Astrocyte of the hippocampus (primary cell): ENCODE measurements around the gene KCNJ14.

Experiments used
- DNase-seq: peaks from one replicate; pipeline ENCODE4 v3.0.0; 2011; ENCODE audit warnings: low read depth, low spot score

Gene KCNJ14

GRCh38 chr19:48507911-48508439, 52.6 kb downstream of the KCNJ14 start:
- no peak for DNase-seq

DNA sequence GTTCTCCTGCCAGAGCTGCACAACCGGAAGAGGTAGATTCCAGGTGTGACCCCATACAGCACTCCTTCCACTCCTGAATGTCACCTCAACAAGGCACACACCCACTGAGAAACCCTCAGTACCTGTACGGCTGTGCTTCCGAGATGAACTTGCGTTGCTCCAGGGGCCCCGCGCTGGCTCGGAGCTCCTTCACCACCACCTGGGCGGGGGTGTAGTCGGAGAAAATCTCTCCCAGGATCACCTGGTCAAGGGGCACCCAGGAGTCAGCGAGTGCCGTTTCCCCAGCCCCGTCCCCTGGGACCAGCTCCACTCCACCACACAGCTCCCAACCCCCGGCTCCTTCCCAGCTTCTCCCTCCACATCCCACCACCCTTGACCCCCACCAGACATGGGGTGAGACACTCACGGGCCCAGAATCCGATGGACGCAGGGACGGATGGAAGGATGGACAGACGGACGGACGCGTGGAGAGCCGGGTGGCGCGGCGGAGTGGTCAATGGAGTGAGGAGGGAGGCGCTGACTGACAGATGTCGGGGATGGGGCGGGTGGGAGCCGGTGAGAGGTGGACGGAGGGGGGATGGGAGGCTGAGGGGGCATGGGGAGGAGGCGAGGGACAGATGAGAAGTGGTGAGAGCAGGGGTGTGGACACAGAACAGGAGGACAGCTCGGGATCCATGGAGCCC, 53.5 kb downstream of the KCNJ14 start:
- no peak for DNase-seq

GRCh38 chr19:48509467-48510194, 54.3 kb downstream of the KCNJ14 start:
- DNase-seq: no peak

- DNase-seq: peak; percentile 74
These were observed 55.3 kb downstream of the KCNJ14 start for GRCh38 chr19:48510421-48511268.

GRCh38 chr19:48511321-48511731, 56.0 kb downstream of the KCNJ14 start:
- DNase-seq: no peak

DNA sequence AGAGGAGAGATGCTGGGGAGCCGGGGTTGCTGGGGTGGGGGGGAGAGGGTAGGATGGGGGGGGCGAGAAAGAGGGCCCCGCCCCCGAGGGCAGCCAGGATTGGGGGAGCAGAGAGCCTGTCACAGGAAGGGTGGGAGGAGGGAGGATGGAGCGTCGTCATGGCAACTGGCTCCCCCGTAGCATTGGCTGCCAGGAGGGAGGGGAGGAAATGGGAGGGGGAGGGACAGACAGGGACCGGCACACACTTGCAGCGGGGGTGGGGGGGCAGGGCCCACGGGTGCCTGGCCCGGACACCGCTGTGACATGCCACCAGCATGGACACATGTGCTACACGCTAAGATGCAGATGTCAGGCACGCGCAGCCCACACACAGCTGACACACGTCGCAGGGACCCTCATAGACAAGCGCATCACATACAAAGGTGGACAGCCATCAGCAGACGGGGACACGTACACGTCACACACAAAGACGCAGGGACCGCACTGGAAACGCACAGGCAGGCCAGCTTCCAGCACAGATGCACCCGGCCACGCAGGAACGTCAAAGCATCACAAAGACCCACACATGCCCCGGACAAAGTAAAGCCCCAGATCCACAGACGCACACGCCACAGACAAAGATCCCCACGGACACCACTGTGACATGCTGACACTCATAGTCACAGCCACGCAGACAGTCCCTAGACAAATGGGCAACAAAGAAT, 56.6 kb downstream of the KCNJ14 start, which contains the start of gene LMTK3:
TSS of gene LMTK3 (minus strand) at position 36 of the 704 bp plus-strand sequence. CDS start 259 bp downstream, outside the sequence.
- peak; percentile 76 for DNase-seq

- no peak for DNase-seq
These were observed 57.3 kb downstream of the KCNJ14 start for GRCh38 chr19:48512504-48513288.

GRCh38 chr19:48513289-48514122, 58.1 kb downstream of the KCNJ14 start:
- peak; percentile 81 for DNase-seq

DNA sequence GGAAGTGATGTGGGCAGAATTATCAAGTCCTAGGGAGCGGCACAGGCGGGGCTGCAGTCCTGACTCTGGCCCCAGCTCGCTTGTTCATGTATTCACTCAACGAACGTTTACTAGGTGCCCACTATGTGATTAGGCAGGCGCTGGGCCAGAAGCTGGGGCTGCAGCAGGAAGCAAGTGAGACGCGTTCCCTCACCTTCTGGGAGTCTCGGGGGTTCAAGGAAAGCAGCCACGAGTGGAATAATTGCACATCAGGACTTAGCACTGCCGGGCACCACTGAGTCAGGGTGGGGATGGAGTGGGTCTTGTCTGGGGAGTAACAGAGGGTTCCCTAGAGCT, 58.7 kb downstream of the KCNJ14 start:
- DNase-seq: no peak

DNA sequence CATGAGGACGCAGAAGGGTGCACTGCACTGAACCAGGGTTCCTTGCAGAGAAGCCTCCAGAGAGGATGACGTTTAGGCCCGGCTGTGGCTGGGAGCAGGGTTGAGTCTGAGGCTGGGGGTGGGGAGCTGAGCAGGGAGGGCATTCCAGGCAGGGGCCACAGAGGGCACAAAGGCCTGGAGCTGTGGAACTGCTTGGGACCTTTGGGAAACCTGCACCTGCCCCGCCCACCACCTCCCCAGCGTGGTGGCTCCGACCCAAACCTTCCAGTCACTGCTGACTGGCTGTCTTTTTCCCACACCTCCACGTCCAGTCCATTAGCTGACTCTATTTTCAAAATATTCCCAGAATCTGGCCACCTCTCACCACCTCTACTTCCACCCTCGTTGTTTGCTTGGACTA, 61.2 kb downstream of the KCNJ14 start:
- no peak for DNase-seq
